GM20000 (cell line): ENCODE measurements around the gene CTDP1.

Experiments
- DNase-seq: peaks from one replicate; pipeline ENCODE4 v3.0.0; 2012; ENCODE audit warnings: low spot score
- TF ChIP-seq, protein P1 (sequence below): IDR thresholded peaks from 2 replicates; pipeline ENCODE4 v1.5.1; 2012; ENCODE audit warnings: mild to moderate bottlenecking, control low read depth; ENCODE audit errors: extremely low read depth, missing control alignments

CTDP1 gene

DNA sequence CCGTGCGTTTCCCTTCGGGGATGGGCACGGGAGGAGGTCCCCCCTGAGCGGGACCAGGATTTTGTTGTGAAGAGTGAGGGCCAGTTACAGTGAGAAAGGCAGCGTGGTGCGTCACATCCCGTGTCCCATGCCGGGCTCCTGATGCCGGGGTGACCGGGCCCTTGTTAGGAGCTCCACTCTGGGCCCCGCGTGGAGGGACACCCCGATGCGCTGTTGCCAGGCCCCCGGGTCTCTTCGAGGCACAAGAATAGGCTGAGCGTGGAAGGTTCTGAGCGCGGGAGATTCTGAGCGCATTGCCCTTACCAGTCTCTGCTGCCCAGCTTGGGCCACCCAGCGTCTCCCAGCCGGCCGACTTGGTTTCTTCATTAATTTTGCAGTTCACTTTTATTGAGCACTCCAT is 17.6 kb downstream of the CTDP1 start:
- no peak for DNase-seq
- TF ChIP-seq, protein P1, sequence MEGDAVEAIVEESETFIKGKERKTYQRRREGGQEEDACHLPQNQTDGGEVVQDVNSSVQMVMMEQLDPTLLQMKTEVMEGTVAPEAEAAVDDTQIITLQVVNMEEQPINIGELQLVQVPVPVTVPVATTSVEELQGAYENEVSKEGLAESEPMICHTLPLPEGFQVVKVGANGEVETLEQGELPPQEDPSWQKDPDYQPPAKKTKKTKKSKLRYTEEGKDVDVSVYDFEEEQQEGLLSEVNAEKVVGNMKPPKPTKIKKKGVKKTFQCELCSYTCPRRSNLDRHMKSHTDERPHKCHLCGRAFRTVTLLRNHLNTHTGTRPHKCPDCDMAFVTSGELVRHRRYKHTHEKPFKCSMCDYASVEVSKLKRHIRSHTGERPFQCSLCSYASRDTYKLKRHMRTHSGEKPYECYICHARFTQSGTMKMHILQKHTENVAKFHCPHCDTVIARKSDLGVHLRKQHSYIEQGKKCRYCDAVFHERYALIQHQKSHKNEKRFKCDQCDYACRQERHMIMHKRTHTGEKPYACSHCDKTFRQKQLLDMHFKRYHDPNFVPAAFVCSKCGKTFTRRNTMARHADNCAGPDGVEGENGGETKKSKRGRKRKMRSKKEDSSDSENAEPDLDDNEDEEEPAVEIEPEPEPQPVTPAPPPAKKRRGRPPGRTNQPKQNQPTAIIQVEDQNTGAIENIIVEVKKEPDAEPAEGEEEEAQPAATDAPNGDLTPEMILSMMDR: no peak

DNA sequence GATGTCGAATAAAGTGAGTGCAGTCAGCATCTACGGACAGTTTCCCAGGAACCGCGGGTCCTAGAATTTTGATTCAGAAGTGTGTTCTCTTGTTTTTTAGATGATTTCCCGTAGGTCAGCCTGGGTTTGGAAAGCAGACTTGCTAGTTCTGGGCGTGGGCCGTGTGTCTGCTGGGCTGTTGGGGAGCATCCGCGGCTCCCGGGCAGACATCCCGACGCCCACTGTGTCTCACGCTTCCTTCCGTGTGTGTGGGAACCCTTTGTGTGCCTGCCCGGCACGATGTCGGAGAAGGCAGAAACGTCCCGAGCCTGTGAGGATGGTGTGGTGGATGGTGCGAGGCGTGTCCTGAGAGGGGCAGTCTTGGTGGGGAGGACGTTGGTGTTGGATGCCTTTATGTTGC is 18.4 kb downstream of the CTDP1 start:
- TF ChIP-seq, protein P1: no peak
- no peak for DNase-seq

DNA sequence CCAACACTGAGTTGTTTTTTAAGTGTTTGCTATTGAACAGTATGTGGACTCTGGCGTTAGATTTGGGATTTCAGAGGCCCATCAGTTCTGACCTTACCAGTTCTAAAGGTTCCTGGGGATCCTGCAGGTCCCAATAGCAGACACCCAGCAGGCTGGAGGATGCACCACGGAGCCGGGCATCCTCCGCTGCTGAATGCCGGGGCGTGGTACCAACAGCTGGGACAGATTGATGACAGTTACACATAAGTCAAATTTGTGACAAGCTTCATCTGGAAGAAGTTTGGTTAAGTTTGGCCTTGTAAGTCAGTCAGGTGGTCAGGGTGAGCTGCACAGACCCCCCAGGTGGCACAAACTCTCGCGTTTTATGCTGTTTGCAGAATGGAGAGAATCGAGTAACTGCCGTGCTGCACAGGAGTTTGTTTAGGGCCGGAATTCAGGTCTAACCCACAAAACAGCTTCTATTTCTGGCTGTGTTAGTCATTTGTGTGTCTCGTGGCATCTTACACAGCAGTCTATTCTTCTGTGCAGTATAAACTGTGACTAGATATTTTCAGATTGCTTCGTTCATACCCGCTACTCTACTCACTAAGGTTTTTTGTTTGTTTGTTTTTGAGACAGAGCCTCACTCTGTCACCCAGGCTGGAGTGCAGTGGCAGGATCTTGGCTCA is 19.2 kb downstream of the CTDP1 start:
- DNase-seq: no peak
- TF ChIP-seq, protein P1: no peak

DNA sequence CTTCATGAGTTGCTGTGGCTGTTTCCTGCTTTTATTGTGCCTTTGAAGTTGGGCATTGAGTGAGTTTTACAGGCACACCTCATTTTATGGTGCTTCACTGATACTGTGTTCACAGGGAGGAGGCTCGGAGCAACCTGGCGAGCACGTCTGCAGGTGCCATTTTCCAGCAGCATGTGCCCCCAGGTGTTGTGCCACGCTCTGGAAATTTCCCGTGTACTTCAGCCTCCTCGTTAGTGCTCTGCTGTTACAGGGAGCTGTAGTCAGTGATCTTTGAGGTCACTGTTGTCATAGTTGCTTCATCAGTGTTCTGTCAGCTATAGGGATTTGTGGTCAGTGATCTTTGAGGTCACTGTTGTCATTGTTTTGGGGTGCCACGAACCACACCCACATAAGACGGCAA is 20.1 kb downstream of the CTDP1 start:
- TF ChIP-seq, protein P1: no peak
- no peak for DNase-seq

DNA sequence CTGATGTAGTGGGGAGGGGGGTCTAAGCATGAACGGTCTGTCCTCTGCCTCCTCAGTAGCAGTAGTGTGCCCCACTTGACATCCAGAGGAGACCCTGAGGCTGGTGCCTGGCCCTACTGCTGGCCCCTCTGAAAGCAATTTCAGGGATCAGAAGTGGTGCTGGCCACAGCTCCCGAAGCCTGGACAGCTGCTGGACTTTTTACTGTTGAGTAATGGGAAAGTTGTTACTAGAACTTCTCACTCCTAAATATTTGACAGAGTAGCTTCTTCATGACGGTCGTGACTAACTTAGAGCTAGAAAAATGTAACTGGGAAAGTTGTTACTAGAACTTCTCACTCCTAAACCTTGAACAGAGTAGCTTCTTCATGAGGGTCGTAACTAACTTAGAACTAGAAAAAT is 23.3 kb downstream of the CTDP1 start:
- DNase-seq: no peak
- TF ChIP-seq, protein P1: no peak

DNA sequence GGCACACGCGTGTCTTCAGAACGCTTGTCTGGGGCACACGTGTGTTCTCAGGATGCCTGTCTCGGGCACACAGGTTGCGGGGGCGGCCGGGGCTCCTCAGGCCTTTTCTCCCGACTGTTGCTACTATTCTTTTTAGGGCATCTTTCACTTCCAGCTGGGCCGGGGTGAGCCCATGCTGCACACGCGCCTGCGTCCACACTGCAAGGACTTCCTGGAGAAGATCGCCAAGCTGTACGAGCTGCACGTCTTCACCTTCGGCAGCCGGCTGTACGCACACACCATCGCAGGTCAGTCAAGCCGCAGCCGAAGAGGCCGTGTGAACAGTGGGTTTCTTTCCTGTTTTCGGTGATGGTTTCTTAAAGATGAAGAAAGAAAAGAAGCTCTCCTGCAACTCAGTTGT is 25.0 kb downstream of the CTDP1 start:
- TF ChIP-seq, protein P1: no peak
- DNase-seq: no peak

DNA sequence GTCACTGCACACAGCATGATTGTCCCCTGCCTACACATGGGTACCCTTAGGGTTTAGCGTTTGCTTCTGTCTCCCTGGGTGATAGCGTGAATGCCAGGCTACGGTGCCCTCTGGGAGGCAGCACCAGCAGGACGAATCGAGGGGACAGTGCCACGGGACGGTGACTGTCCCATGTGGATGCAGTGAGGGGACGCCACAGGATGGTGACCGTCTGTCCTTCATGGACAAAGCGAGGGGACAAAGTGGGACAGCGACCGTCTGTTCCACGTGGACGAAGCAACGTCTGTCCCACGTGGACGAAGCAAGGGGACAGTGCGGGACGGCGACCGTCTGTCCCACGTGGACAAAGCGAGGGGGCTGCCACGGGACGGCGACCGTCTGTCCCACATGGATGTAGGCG is 25.7 kb downstream of the CTDP1 start:
- no peak for DNase-seq
- TF ChIP-seq, protein P1: no peak
